ENCODE results near the gene MBD4. TPM values are rescaled to one million over a fixed set of nuclear protein-coding genes. Genes with fewer than 3 reads are reported as not detected.

MBD4 gene
- total RNA-seq, 2 experiments from 2014 or later: 62.0 to 63.9 TPM

- DNase-seq (peak in 1 of 14 experiments; percentile 33), ATAC-seq (ENCODE audit: poor library complexity) (peak; percentile 51)
- H3K36me3 Mint-ChIP-seq (ENCODE audit: low read depth): peaks cover 35% of the 10 kb centered on the region
- H3K36me3 ChIP-seq (ENCODE audit: insufficient read depth, low read length): peaks cover 19% of the 10 kb centered on the region
- peak overlapping the region; percentile 93 for H3K27ac Mint-ChIP-seq
- H3K9me3 ChIP-seq (ENCODE audit: control insufficient read depth in 1 of 2, insufficient read depth in 1 of 2, low read length in 2 of 2): no peaks in the 10 kb centered on the region
- no peaks in the 10 kb centered on the region for H3K9me3 Mint-ChIP-seq
- ChIA-PET CTCF (interaction anchor here (1.0 to 1.6 kb wide), 5 partner anchors 12 to 760 kb away, joined by 3 to 6 read pairs (median 4); partner anchors contain the start of genes EFCAB12 and PLXND1), POLR2A (interaction anchor here (0.8 to 4.5 kb wide), 21 partner anchors 9 to 1317 kb away, joined by 3 to 62 read pairs (median 6); partner anchors contain the start of genes EFCAB12, PLXND1, RUVBL1 and TMCC1)
- intact Hi-C loops (cut with DNase I, micrococcal nuclease): loop anchor here (1.0 to 5.0 kb wide), 6 partner anchors 12 to 713 kb away; partner anchors contain the start of genes EFCAB12 (in 1 of the 2), RAB7A (in 1 of the 2) and TMCC1 (in 1 of the 2)
- H3K27ac ChIP-seq (ENCODE audit: low read depth in 1 of 2, low read length in 2 of 2): peak overlapping the region; percentile 83 to 85
- H3K27me3 ChIP-seq (ENCODE audit: control insufficient read depth in 1 of 2, insufficient read depth in 2 of 2, low read length in 2 of 2): no peaks in the 10 kb centered on the region
- no peak for TF ChIP-seq CTCF (IDR thresholded peaks at IDR 0.05)
- no peaks in the 10 kb centered on the region for H3K27me3 Mint-ChIP-seq
- peaks cover 80% of the 10 kb centered on the region for H3K4me1 Mint-ChIP-seq (ENCODE audit: low read depth)
- peak overlapping the region; percentile 91 for H3K4me3 ChIP-seq (ENCODE audit: low read length)
- peaks cover 30% of the 10 kb centered on the region for H3K4me1 ChIP-seq (ENCODE audit: insufficient read depth, low read length)
- H3K4me3 Mint-ChIP-seq: peak overlapping the region; percentile 91
Measured at GRCh38 chr3:129440618-129441190, 956 bp upstream of the MBD4 start.

DNA sequence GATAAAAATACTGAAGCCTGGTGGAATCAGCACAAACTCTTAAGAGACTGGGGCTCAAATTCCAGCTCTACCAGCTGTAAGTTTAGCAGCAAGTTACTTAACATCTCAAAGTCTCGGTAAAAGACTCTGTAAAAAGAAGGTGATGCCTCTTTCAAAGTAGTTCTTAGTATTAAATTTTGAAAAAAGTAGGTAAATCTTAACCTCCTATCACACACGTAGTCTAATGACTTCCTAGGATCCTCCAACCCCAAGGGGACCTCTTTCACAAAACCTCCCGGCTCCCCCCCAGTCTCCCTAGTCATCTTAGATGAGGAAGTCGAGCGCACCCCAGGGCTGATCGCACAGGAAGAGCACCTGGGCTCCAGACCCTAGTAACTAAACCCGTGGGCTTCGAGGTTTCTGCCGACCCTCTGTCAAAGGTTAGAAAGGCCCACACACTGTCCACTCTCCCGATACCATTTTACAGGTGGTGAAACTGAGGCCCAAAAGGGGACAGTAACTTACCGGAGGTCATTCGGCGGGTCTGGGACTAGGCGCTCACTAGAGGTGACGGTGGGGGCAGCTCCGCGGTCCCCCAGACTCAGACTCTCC lies 427 bp downstream of the MBD4 start:
- Histone ChIP-seq H3K36me3 (ENCODE audit: insufficient read depth, low read length) (peaks cover 29% of the 10 kb centered on the region), H3K27me3 (ENCODE audit: control insufficient read depth in 1 of 2, insufficient read depth in 2 of 2, low read length in 2 of 2) (no peaks in the 10 kb centered on the region), H3K9me3 (ENCODE audit: control insufficient read depth in 1 of 2, insufficient read depth in 1 of 2, low read length in 2 of 2) (no peaks in the 10 kb centered on the region), H3K4me1 (ENCODE audit: insufficient read depth, low read length) (peaks cover 30% of the 10 kb centered on the region), H3K4me3 (ENCODE audit: low read length) (peak overlapping the region; percentile 91), H3K27ac (ENCODE audit: low read depth in 1 of 2, low read length in 2 of 2) (peak overlapping the region; percentile 82 to 87)
- Mint-ChIP-seq H3K9me3 (no peaks in the 10 kb centered on the region), H3K4me1 (ENCODE audit: low read depth) (peaks cover 93% of the 10 kb centered on the region), H3K27me3 (no peaks in the 10 kb centered on the region), H3K36me3 (ENCODE audit: low read depth) (peaks cover 48% of the 10 kb centered on the region), H3K4me3 (peak overlapping the region; percentile 91), H3K27ac (peak overlapping the region; percentile 93)
- intact Hi-C loops (cut with DNase I, micrococcal nuclease): loop anchor here in 1 of 2 experiments (2.0 to 5.0 kb wide), 2 partner anchors 41 to 168 kb away; partner anchors contain the start of gene PLXND1
- peak; percentile 4 for ATAC-seq (ENCODE audit: poor library complexity)
- TF ChIP-seq CTCF (IDR thresholded peaks at IDR 0.05): no peak
- ChIA-PET POLR2A (interaction anchor here (0.6 to 4.5 kb wide), 15 partner anchors 10 to 759 kb away, joined by 3 to 62 read pairs (median 8); partner anchors contain the start of genes EFCAB12 and TMCC1), CTCF (interaction anchor here (0.5 to 1.6 kb wide), 6 partner anchors 8 to 821 kb away, joined by 3 to 6 read pairs (median 4); partner anchors contain the start of gene PLXND1)
- DNase-seq: peak in 13 of 14 experiments; percentile 13 to 71 (median 33)

DNA sequence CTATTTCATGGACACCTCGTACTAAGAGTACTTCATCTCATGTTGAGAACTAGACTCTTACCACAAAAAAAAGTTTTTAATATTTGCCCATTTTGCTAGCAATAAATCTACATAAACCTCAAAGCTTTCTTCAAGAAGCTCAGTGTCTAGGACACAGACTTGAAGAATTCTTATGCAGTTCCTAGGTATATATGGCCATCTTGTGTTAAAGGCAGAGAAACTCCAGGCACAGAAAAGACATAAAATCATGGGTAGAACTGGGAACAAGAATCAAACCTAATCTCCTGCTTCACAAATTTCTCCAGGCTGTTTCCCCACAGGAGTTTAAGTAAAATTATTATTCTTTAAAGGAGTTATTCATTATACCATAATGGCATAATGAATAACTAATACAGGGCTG lies 4.4 kb downstream of the MBD4 start:
- H3K4me1 Mint-ChIP-seq (ENCODE audit: low read depth): peaks cover 57% of the 10 kb centered on the region
- Histone ChIP-seq H3K27me3 (ENCODE audit: control insufficient read depth in 1 of 2, insufficient read depth in 2 of 2, low read length in 2 of 2) (no peaks in the 10 kb centered on the region), H3K4me3 (ENCODE audit: low read length) (no peak overlapping the region), H3K9me3 (ENCODE audit: control insufficient read depth in 1 of 2, insufficient read depth in 1 of 2, low read length in 2 of 2) (no peaks in the 10 kb centered on the region), H3K27ac (ENCODE audit: low read depth in 1 of 2, low read length in 2 of 2) (no peak overlapping the region), H3K36me3 (ENCODE audit: insufficient read depth, low read length) (peaks cover 65% of the 10 kb centered on the region), H3K4me1 (ENCODE audit: insufficient read depth, low read length) (peaks cover 5% of the 10 kb centered on the region)
- intact Hi-C loops (cut with DNase I, micrococcal nuclease): loop anchor here in 1 of 2 experiments (5.0 kb wide), 1 partner anchor 172 kb away; the partner anchor contains the start of gene PLXND1
- no peak overlapping the region for H3K4me3 Mint-ChIP-seq
- peaks cover 85% of the 10 kb centered on the region for H3K36me3 Mint-ChIP-seq (ENCODE audit: low read depth)
- CTCF ChIA-PET: no interaction called here
- TF ChIP-seq CTCF (IDR thresholded peaks at IDR 0.05): no peak
- ATAC-seq (ENCODE audit: poor library complexity) (no peak), DNase-seq (no peak)
- H3K9me3 Mint-ChIP-seq: no peaks in the 10 kb centered on the region
- H3K27ac Mint-ChIP-seq: no peak overlapping the region
- H3K27me3 Mint-ChIP-seq: no peaks in the 10 kb centered on the region
- POLR2A ChIA-PET: no interaction called here

Measured in CD4-positive, alpha-beta T cell (primary cell).